OCI-M1 (cell line): Measurements from ENCODE around the gene NRF1.

Experiments used
- DNase-seq: peaks from one replicate; lab custom pipeline; 2025; lab: John Stamatoyannopoulos, UW

NRF1 gene

DNA sequence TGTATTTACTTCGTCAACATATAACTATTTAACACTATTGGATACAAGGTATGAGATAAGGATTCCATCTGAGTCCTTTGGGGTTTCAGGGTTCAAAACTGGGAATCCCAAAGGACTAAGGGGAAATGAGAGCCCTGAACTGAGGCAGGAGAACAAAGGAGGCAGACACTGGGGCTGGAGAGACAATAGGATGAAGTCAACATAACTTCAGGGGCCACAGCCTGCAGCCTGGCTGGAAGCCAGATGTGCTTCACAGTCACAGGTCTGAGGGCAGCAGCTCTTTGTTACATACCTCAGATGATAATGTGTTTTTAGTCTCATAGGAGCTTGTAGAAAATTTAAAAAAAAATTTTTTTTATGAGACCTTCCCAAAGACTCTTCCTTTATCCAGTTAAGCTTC, 73.3 kb downstream of the NRF1 start:
- no peak for DNase-seq

DNA sequence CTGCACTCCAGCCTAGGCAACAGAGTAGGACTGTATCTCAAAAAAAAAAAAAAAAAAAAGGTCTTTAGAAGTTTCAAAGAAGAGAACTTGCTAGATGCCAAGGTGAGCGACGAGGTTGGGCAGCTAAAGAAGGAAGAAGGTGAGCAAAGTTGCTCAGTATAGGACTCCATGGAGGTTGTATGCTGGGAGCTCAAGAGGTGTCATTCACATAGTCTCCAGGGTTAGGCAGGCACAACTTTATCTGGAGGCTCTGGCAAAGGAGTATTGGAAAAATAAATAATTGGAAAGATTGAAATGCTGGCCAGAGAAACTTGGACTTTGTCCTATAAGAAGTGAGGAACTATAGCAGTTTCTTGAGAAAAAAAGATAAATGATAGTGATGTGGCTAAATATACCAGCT, 74.5 kb downstream of the NRF1 start:
- no peak for DNase-seq

DNA sequence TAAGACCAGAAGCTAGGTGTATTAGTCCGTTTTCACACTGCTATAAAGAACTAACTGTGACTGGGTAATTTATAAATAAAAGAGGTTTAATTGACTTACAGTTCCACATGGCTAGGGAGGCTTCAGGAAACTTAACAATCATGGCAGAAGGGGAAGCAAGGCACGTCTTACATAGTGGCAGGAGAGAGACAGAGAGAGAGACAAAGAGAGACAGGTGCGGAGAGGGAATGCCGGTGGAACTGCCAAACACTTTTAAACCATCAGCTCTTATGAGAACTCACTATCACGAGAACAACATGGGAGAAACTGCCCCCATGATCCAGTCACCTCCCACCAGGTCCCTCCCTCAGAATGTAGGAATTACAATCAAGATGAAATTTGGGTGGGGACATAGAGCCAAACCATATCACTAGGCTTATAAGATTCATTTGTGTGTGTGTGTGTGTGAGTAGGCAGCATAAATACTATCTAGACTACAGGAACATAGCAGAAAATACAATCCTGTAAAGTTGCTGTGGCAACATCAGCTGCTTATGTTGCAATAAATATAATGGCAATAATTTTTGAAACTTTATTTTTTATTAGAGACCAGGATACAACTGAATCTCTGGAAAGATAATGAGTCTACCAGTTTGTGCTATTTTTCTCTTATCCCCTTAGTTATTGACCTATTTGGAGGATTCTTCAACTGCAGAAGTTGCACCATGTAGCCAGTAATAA, 77.1 kb downstream of the NRF1 start:
- no peak for DNase-seq

DNA sequence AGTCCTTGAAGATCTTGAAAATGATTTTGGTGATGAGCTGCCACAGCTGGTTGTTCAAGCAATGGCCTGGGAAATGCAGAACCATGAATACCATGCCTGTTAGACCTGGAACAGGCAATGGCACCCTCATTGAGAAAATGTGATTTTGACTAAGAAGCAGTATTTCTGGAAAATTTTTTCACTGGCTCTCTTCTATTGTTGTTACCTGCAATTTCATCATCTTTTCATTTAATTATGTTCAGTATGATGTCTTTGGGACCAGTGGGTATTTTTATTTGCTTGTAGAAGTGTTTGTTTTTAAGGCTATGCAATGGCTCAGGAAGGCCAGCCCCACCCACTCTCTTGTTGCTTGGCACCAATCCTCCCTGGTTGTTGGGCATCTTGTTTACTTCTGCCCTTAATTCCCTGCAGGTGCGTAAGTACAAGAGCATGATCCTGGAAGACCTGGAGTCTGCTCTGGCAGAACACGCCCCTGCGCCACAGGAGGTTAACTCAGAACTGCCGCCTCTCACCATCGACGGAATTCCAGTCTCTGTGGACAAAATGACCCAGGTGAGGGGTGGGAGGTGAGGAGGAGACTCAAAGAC, 78.6 kb downstream of the NRF1 start:
- DNase-seq: no peak

DNA sequence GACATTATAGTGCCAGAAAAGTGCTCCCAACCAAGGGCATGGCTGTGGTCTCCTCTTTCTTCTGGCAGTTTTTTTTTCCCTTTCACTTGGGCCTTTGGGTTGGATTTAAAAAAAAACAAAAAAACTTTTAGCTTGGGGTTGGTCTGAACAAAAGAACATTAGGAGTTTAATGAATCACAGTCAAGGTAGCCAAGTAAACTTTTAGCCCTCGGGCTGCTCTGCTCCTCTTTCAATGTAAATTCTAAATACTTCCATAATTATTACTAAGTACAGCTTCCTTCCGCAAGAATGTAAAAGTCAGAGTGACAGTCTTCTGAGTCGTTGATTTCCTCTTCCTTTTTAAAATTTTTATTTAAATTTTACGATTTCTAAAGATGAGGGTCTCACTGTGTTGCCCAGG, 79.2 kb downstream of the NRF1 start:
- no peak for DNase-seq

- DNase-seq: peak; percentile 30
Observed at GRCh38 chr7:129698516-129699418, 87.2 kb downstream of the NRF1 start.

GRCh38 chr7:129702316-129702715, 90.8 kb downstream of the NRF1 start:
- DNase-seq: peak; percentile 1

GRCh38 chr7:129702761-129703338, 91.3 kb downstream of the NRF1 start:
- DNase-seq: no peak

DNA sequence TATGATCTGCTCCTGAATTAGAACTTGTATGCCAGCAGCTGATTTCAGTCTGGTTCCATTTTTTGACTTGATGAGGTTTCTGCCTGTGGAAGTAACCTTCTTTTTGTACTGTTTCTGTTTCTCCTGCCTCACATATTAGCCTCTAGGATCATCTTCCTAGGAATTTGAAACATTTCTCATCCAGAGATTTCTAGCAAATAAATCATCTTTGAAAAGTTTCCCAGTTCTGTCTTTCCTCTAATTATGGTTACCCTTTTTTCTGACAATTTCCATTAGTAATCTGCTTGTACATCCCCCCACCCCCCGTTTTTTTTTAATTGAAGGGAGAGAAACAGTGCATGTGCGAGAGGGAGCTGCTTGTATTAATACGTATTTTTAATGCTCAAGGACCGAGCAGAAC, 92.2 kb downstream of the NRF1 start:
- no peak for DNase-seq

GRCh38 chr7:129707910-129708499, 96.5 kb downstream of the NRF1 start:
- DNase-seq: peak; percentile 7

DNA sequence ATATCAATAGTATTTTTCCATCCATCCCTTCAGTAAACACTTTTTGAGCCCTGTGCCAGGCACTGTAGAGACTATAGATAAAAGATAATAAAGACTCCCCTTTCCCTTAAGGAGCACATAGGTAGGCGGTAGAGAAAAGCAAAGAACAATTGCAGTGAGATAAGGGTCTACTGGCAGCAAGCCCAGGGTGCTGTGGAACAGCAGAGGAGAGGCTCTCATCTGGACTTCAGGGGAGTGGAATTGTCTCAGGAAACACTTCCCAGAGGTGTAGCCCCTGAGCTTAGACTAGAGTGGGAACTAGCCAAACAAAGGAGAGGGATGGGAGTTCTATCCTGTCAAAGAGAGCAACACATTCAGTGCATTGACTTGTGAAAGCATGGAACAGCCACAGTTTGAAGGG, 102.0 kb downstream of the NRF1 start:
- no peak for DNase-seq

GRCh38 chr7:129714514-129715063, 103.1 kb downstream of the NRF1 start:
- DNase-seq: no peak

DNA sequence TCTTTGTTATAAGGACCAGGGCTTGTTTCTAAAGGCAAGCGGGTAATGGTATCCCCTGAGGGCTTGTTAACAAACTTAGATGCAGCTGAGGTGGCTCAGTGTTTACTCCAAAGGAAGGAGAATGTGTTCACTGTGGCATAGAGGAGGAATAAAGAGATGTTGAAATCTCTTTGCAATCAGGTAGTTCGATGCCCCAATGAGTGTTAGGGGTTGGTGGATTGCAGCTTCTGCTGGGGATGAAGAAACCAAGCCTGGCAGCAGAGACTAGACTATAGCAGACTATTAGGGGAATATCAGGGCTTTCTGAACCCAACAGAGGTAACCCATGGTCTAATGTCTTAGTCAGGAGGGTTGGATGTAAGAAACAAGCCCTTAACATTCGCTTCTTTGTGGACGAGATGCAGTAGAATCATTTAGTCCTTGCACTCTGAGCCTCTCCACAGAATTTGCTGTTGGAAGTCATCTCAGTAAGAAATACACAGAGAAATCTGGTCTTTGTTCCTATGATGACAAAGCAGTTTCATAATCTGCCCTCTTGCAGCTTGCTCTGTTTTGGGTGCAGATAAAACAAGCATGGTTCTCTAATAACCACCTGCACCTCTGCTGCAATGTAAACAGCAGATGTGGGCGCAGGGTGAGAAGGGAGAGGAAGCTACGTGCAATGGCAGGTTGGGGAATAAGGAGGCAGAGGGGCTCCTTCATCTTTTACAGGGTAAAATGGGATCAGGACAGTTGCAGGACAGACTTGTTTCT, 108.6 kb downstream of the NRF1 start:
- DNase-seq: peak; percentile 83

- DNase-seq: peak; percentile 26
Observed at GRCh38 chr7:129721068-129721467, 109.5 kb downstream of the NRF1 start.

DNA sequence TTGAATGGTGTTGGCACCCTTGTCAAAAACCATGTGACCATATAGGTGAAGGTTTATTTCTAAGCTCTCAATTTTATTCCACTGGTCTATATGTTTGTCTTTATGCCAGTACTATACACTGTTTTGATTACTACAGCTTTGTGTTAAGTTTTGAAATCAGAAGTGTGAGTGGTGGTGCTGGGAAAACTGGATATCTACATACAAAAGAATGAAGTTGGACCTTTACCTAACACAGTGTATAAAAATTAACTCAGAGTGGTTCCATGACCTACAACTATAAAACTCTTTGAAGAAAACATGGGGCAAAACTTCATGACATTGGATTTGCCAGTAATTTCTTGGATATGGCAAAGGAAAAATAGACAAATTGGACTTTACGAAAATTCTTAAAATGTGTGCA, 112.2 kb downstream of the NRF1 start:
- DNase-seq: no peak

DNA sequence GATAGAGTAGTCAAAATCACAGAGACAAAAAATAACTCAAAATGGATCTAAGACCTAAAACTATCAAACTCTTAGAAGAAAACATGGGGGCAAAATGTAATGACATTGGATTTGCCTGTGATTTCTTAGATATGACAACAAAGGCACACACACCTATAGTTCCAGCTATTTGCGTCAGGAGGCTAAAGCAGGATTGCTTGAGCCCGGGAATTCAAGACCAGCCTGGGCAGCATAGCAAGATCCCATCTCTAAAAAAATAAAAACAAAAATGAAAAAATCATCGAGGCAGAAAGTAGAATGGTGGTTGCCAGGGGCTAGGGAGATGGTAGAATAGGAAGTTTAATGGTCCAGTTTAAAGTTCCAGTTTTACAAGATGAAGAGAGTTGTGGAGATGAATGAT, 113.3 kb downstream of the NRF1 start:
- no peak for DNase-seq

DNA sequence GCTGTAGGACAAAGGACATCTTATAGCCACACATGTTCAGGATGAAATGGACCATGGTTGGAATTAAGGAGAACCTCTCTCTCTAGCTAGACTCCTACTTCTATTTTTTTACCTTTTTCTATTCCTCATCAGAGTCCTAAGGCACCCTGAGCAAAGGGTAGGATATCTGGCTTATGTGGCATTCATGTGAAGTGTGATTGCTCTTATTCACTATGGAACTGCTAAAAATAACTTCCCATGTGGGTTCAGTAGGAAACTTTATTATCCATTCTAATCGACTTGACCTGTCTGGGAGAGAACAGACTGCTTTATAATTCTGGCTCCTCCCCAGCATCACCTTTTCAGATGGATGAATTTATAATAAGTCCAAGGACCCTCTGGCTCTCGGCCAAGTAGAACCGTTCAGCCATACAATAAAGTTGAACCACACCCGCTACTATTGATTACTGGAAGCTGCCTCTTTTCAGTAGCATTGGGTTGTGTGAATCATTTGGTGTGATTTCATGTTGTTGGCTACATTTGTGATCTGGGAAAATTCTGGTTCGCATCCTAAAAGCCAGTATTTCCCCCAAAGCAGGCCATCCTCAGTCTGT, 117.5 kb downstream of the NRF1 start:
- no peak for DNase-seq

GRCh38 chr7:129729511-129729910, 118.0 kb downstream of the NRF1 start:
- DNase-seq: no peak

GRCh38 chr7:129730159-129730558, 118.6 kb downstream of the NRF1 start:
- no peak for DNase-seq

- no peak for DNase-seq
Observed at GRCh38 chr7:129734400-129734799, 122.9 kb downstream of the NRF1 start.

DNA sequence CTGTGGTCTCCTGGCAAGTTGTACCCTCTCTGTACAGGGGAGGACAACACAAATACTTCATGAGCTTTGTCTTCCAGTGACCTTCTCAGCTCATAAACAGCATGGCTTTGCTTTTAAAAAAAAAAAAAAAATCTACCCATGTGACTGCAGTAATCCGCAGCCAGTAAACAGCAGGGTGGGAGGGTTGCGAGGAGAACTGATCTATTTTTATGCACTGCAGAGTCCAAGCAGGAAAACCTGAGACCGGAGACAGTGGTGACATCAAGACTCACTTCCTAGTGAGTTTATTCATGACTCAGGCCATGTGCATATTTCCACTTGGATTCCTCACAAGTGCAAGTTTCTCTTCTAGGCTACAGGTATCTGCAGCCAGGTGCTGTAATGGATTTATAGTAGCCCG, 127.9 kb downstream of the NRF1 start:
- no peak for DNase-seq
